H9 (cell line): ENCODE results near the gene RPN1. TPM values are rescaled to one million over a fixed set of nuclear protein-coding genes. Genes with fewer than 3 reads are reported as not detected.
A peak's percentile ranks its signal among the peaks of the same experiment; 100 is the strongest.

ENCODE experiments used
- DNase-seq: peaks from one replicate; pipeline ENCODE4 v3.0.0-alpha.2; 2017
- H2AFZ ChIP-seq: one replicate; pipeline ENCODE4 v1.6.1; 2013; ENCODE audit warnings: mild to moderate bottlenecking, low read length, control low read depth, moderate library complexity
- H2AK5ac ChIP-seq: 2 replicates; pipeline ENCODE4 v1.6.1; 2013; ENCODE audit warnings: low read length, control low read depth, mixed read lengths; ENCODE audit not compliant: insufficient read length
- H2BK120ac ChIP-seq: one replicate; pipeline ENCODE4 v1.6.1; 2013; ENCODE audit warnings: low read depth, mild to moderate bottlenecking, low read length, control low read depth, inconsistent platforms; ENCODE audit not compliant: poor library complexity, severe bottlenecking
- H2BK12ac ChIP-seq: 2 replicates; pipeline ENCODE4 v1.6.1; 2013; ENCODE audit warnings: low read length, control low read depth, mixed read lengths, low read depth; ENCODE audit not compliant: insufficient read length
- H2BK15ac ChIP-seq: 2 replicates; pipeline ENCODE4 v1.6.1; 2013; ENCODE audit warnings: low read depth, low read length, control low read depth
- H2BK20ac ChIP-seq: one replicate; pipeline ENCODE4 v1.6.1; 2013; ENCODE audit warnings: low read depth, mild to moderate bottlenecking, low read length, control low read depth, inconsistent platforms; ENCODE audit not compliant: poor library complexity, severe bottlenecking
- H2BK5ac ChIP-seq: 2 replicates; pipeline ENCODE4 v1.6.1; 2013; ENCODE audit warnings: low read length, control low read depth, mixed read lengths; ENCODE audit not compliant: insufficient read length
- H3K14ac ChIP-seq: 2 replicates; pipeline ENCODE4 v1.6.1; 2013; ENCODE audit warnings: low read length, control low read depth; ENCODE audit not compliant: insufficient read depth
- H3K18ac ChIP-seq: 2 replicates; pipeline ENCODE4 v1.6.1; 2013; ENCODE audit warnings: low read depth, mild to moderate bottlenecking, mixed read lengths, low read length, control low read depth; ENCODE audit not compliant: insufficient read length
- H3K23ac ChIP-seq: 2 replicates; pipeline ENCODE4 v1.6.1; 2013; ENCODE audit warnings: low read length, control low read depth, mixed read lengths, low read depth; ENCODE audit not compliant: insufficient read length
- H3K23me2 ChIP-seq: 2 replicates; pipeline ENCODE4 v1.6.1; 2013; ENCODE audit warnings: low read depth, mild to moderate bottlenecking, mixed read lengths, low read length, control low read depth; ENCODE audit not compliant: insufficient read length, poor library complexity, severe bottlenecking
- H3K27ac ChIP-seq: 2 replicates; pipeline ENCODE4 v1.5.1; 2013; ENCODE audit warnings: low read length, control low read depth, mixed read lengths, low read depth; ENCODE audit not compliant: insufficient read length
- H3K27me3 ChIP-seq: 2 replicates; pipeline ENCODE4 v1.6.1; 2013; ENCODE audit warnings: low read length, control low read depth, inconsistent platforms; ENCODE audit not compliant: insufficient read depth
- H3K4ac ChIP-seq: 2 replicates; pipeline ENCODE4 v1.6.1; 2013; ENCODE audit warnings: low read depth, mild to moderate bottlenecking, control low read depth, inconsistent platforms, low read length, moderate library complexity
- H3K4me1 ChIP-seq: 2 replicates; pipeline ENCODE4 v1.6.1; 2013; ENCODE audit warnings: low read length, control low read depth, inconsistent platforms; ENCODE audit not compliant: insufficient read depth
- H3K4me2 ChIP-seq: 2 replicates; pipeline ENCODE4 v1.6.1; 2013; ENCODE audit warnings: low read length, control low read depth, mixed read lengths; ENCODE audit not compliant: insufficient read length, insufficient read depth
- H3K56ac ChIP-seq: 2 replicates; pipeline ENCODE4 v1.6.1; 2013; ENCODE audit warnings: low read depth, mild to moderate bottlenecking, mixed read lengths, low read length, control low read depth; ENCODE audit not compliant: insufficient read length
- H3K79me1 ChIP-seq: 2 replicates; pipeline ENCODE4 v1.6.1; 2013; ENCODE audit warnings: low read depth, mild to moderate bottlenecking, moderate library complexity, low read length, control low read depth, inconsistent platforms; ENCODE audit not compliant: insufficient read depth, poor library complexity, severe bottlenecking
- H3K79me2 ChIP-seq: 2 replicates; pipeline ENCODE4 v1.6.1; 2013; ENCODE audit warnings: low read length, control low read depth, inconsistent platforms; ENCODE audit not compliant: insufficient read depth
- H3K9ac ChIP-seq: 2 replicates; pipeline ENCODE4 v1.6.1; 2013; ENCODE audit warnings: low read length, control low read depth, mixed read lengths; ENCODE audit not compliant: insufficient read length; ENCODE audit errors: extremely low read depth
- H3K9me3 ChIP-seq: one replicate; pipeline ENCODE4 v1.6.1; 2013; ENCODE audit warnings: low read depth, low read length, inconsistent platforms; ENCODE audit not compliant: control insufficient read depth
- H3T11ph ChIP-seq: one replicate; pipeline ENCODE4 v1.6.1; 2013; ENCODE audit warnings: mild to moderate bottlenecking, low read length, control low read depth, inconsistent platforms
- H4K20me1 ChIP-seq: one replicate; pipeline ENCODE4 v1.6.1; 2013; ENCODE audit not compliant: control insufficient read depth, insufficient read length, insufficient read depth
- H4K5ac ChIP-seq: 2 replicates; pipeline ENCODE4 v1.6.1; 2013; ENCODE audit warnings: low read depth, mild to moderate bottlenecking, mixed read lengths, low read length, control low read depth; ENCODE audit not compliant: insufficient read length
- H4K8ac ChIP-seq: replicated peaks from 2 replicates; pipeline ENCODE4 v1.6.1; 2013; ENCODE audit warnings: low read length, control low read depth, mixed read lengths, low read depth; ENCODE audit not compliant: insufficient read length
- H4K91ac ChIP-seq: 2 replicates; pipeline ENCODE4 v1.6.1; 2013; ENCODE audit warnings: low read depth, mild to moderate bottlenecking, moderate library complexity, mixed read lengths, low read length, control low read depth; ENCODE audit not compliant: insufficient read length
- H3K27ac Mint-ChIP-seq, 3 experiments: 2 replicates in 2 of 3; 3 replicates in 1 of 3; pipeline ENCODE4 v1.8.0; 2020 to 2021; ENCODE audit warnings: mixed read lengths in 3 of 3, mild to moderate bottlenecking in 1 of 3, moderate library complexity in 1 of 3
- H3K27me3 Mint-ChIP-seq: 2 replicates; pipeline ENCODE4 v1.8.0; 2021; ENCODE audit warnings: low read depth, mild to moderate bottlenecking, moderate library complexity, mixed read lengths
- H3K36me3 Mint-ChIP-seq, 3 experiments: 2 replicates in 2 of 3; 3 replicates in 1 of 3; pipeline ENCODE4 v1.8.0; 2020 to 2021; ENCODE audit warnings: low read depth in 3 of 3, mixed read lengths in 3 of 3; ENCODE audit not compliant: insufficient read depth in 1 of 3
- H3K4me1 Mint-ChIP-seq, 2 experiments: 2 replicates each; pipeline ENCODE4 v1.8.0; 2020; ENCODE audit warnings: mixed read lengths in 2 of 2
- H3K4me3 Mint-ChIP-seq, 2 experiments: 2 replicates in 1 of 2; 3 replicates in 1 of 2; pipeline ENCODE4 v1.8.0; 2020 to 2021; ENCODE audit warnings: mild to moderate bottlenecking in 2 of 2, mixed read lengths in 2 of 2, moderate library complexity in 1 of 2
- H3K9me3 Mint-ChIP-seq, 2 experiments: 2 replicates in 1 of 2; 3 replicates in 1 of 2; pipeline ENCODE4 v1.8.0; 2020; ENCODE audit warnings: mild to moderate bottlenecking in 2 of 2, mixed read lengths in 2 of 2, moderate library complexity in 1 of 2
- CTCF ChIP-seq: fragments of 200-600 bp; sonication (generic); conservative IDR thresholded peaks from 3 replicates; pipeline ENCODE4 v1.8.0; 2021; ENCODE audit warnings: antibody characterized with exemption, mild to moderate bottlenecking
- WGBS: extraction: QIAGEN DNeasy Blood & Tissue Kit; methylation state at CpG from one replicate; pipeline ENCODE4 v1.1.7; 2013; ENCODE audit warnings: missing lambda C conversion rate, low lambda C conversion rate, mixed read lengths; ENCODE audit not compliant: insufficient read length; ENCODE audit errors: extremely low coverage; 5-methylcytosine and 5-hydroxymethylcytosine counted together
- total RNA-seq: library from RNA; stranded (reverse); gene quantifications from 2 replicates; pipeline ENCODE4 v1.2.1, GENCODE V29; 2021

The RPN1 gene
- total RNA-seq, 1 experiment from 2014 or later: 174 TPM

GRCh38 chr3:128609294-128609693 is 41.3 kb downstream of the RPN1 start:
- Histone ChIP-seq H3K4ac (no peak overlapping the region), H3K9ac (no peak overlapping the region), H4K5ac (no peak overlapping the region), H2BK15ac (no peak overlapping the region), H2BK5ac (no peak overlapping the region), H3T11ph (no peak overlapping the region), H2AK5ac (no peak overlapping the region), H3K14ac (no peak overlapping the region), H2BK120ac (no peak overlapping the region), H4K8ac (no peak overlapping the region), H4K91ac (no peak overlapping the region), H3K23me2 (peaks cover 7% of the 10 kb centered on the region), H3K27ac (no peak overlapping the region), H3K9me3 (no peaks in the 10 kb centered on the region), H2BK12ac (no peak overlapping the region), H3K27me3 (no peaks in the 10 kb centered on the region; the same call in 1 of the 2 replicates), H3K79me1 (no peaks in the 10 kb centered on the region), H3K4me2 (no peak overlapping the region), H3K23ac (no peak overlapping the region), H3K79me2 (no peaks in the 10 kb centered on the region), H3K56ac (no peak overlapping the region), H3K18ac (no peak overlapping the region), H3K4me1 (no peaks in the 10 kb centered on the region), H4K20me1 (no peaks in the 10 kb centered on the region), H2BK20ac (no peak overlapping the region), H2AFZ (no peak overlapping the region)
- H3K4me1 Mint-ChIP-seq: no peaks in the 10 kb centered on the region
- H3K4me3 Mint-ChIP-seq: no peak overlapping the region
- no CpG with 5 or more reads among the region's 11 CpGs for WGBS
- H3K36me3 Mint-ChIP-seq: peaks cover 0 to 2% (median 0%) of the 10 kb centered on the region in 3 experiments; a peak in 1 of 7 replicates
- peaks cover 5% of the 10 kb centered on the region for H3K27me3 Mint-ChIP-seq
- no peak for DNase-seq
- H3K27ac Mint-ChIP-seq: no peak overlapping the region
- peak; percentile 24; the same call in 1 of the 3 replicates for TF ChIP-seq CTCF
- no peaks in the 10 kb centered on the region for H3K9me3 Mint-ChIP-seq
